ENCODE results near the gene TTC39B.
"Not testable (repeated sequence)": the region's sequence is repeated elsewhere in the genome, so short reads cannot be mapped to it uniquely, and the experiment has no call there.

TTC39B gene

GRCh38 chr9:15306757-15307522 is at the start of gene TTC39B:
TSS of gene TTC39B (minus strand) at chr9:15307216. CDS start at chr9:15307125, 91 bp downstream.
- peak; percentile 88 for DNase-seq

- no peak for DNase-seq
Observed at GRCh38 chr9:15355669-15356068, 48.7 kb upstream of the TTC39B start.

- no peak for DNase-seq
Observed at GRCh38 chr9:15354713-15355112, 47.7 kb upstream of the TTC39B start.

GRCh38 chr9:15353892-15354291 is 46.9 kb upstream of the TTC39B start:
- DNase-seq: no peak

- no peak for DNase-seq
Observed at GRCh38 chr9:15352306-15352705, 45.3 kb upstream of the TTC39B start.

- DNase-seq: no peak
Observed at GRCh38 chr9:15349892-15350761, 43.1 kb upstream of the TTC39B start.

- DNase-seq: no peak
Observed at GRCh38 chr9:15346837-15347236, 39.8 kb upstream of the TTC39B start.

- DNase-seq: no peak
Observed at GRCh38 chr9:15344191-15344590, 37.2 kb upstream of the TTC39B start.

GRCh38 chr9:15333376-15333881 is 26.4 kb upstream of the TTC39B start:
- DNase-seq: no peak

- DNase-seq: no peak
Observed at GRCh38 chr9:15332939-15333338, 25.9 kb upstream of the TTC39B start.

- DNase-seq: no peak
Observed at GRCh38 chr9:15329539-15330109, 22.6 kb upstream of the TTC39B start.

GRCh38 chr9:15328946-15329345 is 21.9 kb upstream of the TTC39B start:
- DNase-seq: no peak

GRCh38 chr9:15322695-15323094 is 15.7 kb upstream of the TTC39B start:
- DNase-seq: not testable (repeated sequence)

- DNase-seq: not testable (repeated sequence)
Observed at GRCh38 chr9:15319661-15320060, 12.6 kb upstream of the TTC39B start.

GRCh38 chr9:15317836-15318235 is 10.8 kb upstream of the TTC39B start:
- no peak for DNase-seq

GRCh38 chr9:15311607-15312006 is 4.6 kb upstream of the TTC39B start:
- DNase-seq: no peak

- no peak for DNase-seq
Observed at GRCh38 chr9:15310107-15310850, 3.3 kb upstream of the TTC39B start.

- no peak for DNase-seq
Observed at GRCh38 chr9:15308511-15308910, 1.5 kb upstream of the TTC39B start.

- no peak for DNase-seq
Observed at GRCh38 chr9:15307523-15307841, 466 bp upstream of the TTC39B start.

- peak; percentile 46 for DNase-seq
Observed at GRCh38 chr9:15306068-15306756, 804 bp downstream of the TTC39B start.

- no peak for DNase-seq
Observed at GRCh38 chr9:15305470-15305869, 1.5 kb downstream of the TTC39B start.

- no peak for DNase-seq
Observed at GRCh38 chr9:15304632-15305031, 2.4 kb downstream of the TTC39B start.

All from activated CD4-positive, CD25-positive, alpha-beta regulatory T cell treated with anti-CD3 and anti-CD28 coated beads, Interleukin-2, amount 50 U/mL, for 72 hours (primary cell).